A549 (cell line): ENCODE data around the gene TWF1. TPM values are rescaled to one million over a fixed set of nuclear protein-coding genes. Genes with fewer than 3 reads are reported as not detected.

Source experiments
- polyA plus RNA-seq, 4 experiments: library from polyadenylated mRNA; depleted of rRNA in 3 of 4; stranded (reverse); fragments of >200 nt; fragmentation: RNase III in 1 of 4; extraction: RNeasy Plus Mini Kit Qiagen cat#74134 plus additional on column Dnase treatment in 1 of 4; gene quantifications; 2 replicates in 3 of 4; 3 replicates in 1 of 4; pipeline ENCODE4 v1.2.3, GENCODE V29; 2011 to 2017

TWF1 gene
- polyA plus RNA-seq, 2 of the 4 experiments (the other 2 are of a cell fraction) = 83.1 to 173 TPM

Other genes with a start within 250 kb of the TWF1 start
- gene PUS7L, start 47.5 kb downstream of the TWF1 start, polyA plus RNA-seq (2011; rRNA removed) = 12.1 and 16.6 TPM in 2 replicates
- gene PUS7L, start 47.5 kb downstream of the TWF1 start, polyA plus RNA-seq (2017; fragmentation: RNase III; extraction: RNeasy Plus Mini Kit Qiagen cat#74134 plus additional on column Dnase treatment) = 5.8 to 6.5 TPM (median 6.4 TPM) in 3 replicates
- gene IRAK4, start 47.4 kb downstream of the TWF1 start, polyA plus RNA-seq (2011; rRNA removed) = 15.7 and 18.4 TPM in 2 replicates
- gene IRAK4, start 47.4 kb downstream of the TWF1 start, polyA plus RNA-seq (2017; fragmentation: RNase III; extraction: RNeasy Plus Mini Kit Qiagen cat#74134 plus additional on column Dnase treatment) = 6.6 to 7.2 TPM (median 7.1 TPM) in 3 replicates
- gene TMEM117, start 29.8 kb upstream of the TWF1 start, polyA plus RNA-seq (2011; rRNA removed) = 4.6 and 7.3 TPM in 2 replicates
- gene TMEM117, start 29.8 kb upstream of the TWF1 start, polyA plus RNA-seq (2017; fragmentation: RNase III; extraction: RNeasy Plus Mini Kit Qiagen cat#74134 plus additional on column Dnase treatment) = 2.0 to 2.4 TPM (median 2.1 TPM) in 3 replicates